HL-60/S4 treated with phorbol 12-myristate 13-acetate at 8.2 ng/mL for 4 days and 3 days (cell line): Measurements from ENCODE around the gene USH2A.

ENCODE experiments used
- in situ Hi-C: fragments of 300-500 bp; cut with MboI; formaldehyde crosslinking; loops from 2 replicates; pipeline ENCODE4 v1.15.0; 2022; ENCODE audit warnings: low sequenced_read_pairs

Gene USH2A

DNA sequence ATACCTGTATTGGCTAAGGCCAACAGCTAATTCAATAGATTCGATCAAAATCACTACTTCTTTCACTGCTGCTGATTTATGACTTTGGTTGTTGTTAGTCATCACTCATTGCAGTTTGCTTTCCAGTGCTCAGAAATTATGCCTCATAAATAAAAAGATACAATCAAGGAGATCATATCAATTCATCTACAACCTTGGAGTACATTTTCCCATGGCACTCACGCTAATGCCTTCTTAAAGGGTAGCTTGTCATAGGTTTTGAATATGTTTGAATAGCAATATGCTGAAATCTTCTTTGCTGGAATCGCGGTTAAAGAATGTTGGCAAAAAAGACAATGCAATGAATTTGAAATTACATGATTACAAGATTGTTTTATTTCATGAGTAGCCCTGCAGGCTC is 766.2 kb downstream of the USH2A start:
- in situ Hi-C loops = no loop called here

DNA sequence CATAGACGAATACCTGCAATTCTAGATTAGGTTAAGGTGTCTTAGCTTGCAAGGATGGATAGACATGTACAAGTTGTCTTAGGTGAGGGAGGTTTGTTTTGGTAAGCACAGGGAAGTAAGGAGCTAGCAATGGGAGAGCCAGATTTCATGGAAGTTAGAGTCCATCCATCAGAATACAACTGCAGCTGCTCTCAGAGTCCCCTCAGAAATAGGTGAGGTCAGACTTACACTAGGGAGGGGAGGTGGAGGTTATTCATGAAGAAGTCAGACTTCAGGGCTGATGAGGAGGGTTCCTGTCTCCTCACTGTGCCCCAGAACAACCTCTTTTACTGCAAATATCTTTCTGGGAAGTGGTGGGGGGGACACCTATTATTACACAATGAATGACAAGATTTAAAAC is 770.9 kb downstream of the USH2A start:
- in situ Hi-C loops = no loop called here

DNA sequence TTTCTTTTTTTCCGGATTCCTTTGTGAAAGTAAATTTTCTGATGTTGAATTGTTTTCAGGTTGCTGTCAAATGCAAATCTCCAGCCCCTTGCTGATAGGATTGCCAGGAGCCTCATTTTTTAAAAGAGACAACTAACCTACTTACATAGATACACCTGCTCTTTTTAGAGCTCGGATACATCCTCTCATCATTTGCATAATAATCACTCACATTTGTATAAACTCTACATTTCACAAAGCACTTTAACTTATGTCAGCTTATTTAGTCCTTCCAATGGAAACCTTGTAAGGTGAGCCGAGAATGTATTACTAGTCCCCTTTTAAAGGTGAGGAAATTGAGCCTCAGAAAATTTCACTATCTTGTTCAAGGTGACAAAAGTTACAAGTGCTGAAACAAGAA is 771.4 kb downstream of the USH2A start:
- in situ Hi-C loops = no loop called here

DNA sequence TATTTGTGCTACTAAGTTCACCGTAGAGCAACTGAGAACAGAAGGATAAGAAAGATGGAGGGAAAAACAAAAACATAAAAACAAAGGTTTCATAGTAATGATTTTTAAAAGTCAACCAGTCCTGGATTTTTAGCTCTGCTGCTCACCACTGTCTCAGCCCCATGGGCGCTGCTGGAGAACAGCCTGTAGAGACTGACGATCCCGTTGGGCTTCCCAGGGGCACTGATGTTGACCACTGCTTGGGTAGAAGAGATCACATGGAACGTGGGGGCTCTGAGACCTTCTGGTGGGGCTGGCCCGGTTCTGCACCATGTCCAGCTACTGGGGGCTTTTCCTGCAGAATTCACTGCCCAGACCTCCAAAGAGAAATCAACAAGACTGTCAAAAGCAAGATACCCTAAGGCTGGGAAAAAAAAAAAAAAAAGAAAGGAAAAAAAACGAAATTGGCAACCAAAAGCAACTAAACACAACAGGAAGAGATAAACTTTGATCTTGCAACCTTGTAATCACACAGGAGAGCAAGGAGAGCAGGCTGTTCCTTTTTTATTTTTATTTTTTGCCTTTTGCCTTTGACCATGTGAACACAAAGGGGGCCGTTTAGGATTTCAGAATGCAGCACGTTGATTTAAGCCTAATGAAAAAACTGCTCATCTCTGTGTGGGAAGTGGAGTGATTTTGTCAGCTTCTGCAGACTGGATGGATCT is 772.6 kb downstream of the USH2A start:
- in situ Hi-C loops = no loop called here

DNA sequence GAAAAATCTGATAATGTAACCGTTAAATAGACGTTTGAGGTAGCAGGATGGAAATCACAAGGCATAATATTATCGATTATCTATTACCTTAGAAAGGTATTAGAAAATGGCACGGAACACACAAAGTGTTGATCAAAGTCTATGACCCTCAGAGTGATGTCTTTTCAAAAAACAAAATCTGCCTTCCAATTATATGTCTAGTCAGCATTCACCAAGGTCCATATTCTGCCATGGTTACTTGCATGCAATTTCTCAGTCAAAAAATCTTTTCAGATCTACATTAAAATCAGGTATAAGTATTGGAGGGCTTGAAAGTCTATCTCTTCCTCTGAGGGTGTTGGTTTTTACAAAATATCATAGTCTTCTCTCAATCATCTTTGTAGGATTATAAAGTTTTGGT is 774.3 kb downstream of the USH2A start:
- in situ Hi-C loops = no loop called here

DNA sequence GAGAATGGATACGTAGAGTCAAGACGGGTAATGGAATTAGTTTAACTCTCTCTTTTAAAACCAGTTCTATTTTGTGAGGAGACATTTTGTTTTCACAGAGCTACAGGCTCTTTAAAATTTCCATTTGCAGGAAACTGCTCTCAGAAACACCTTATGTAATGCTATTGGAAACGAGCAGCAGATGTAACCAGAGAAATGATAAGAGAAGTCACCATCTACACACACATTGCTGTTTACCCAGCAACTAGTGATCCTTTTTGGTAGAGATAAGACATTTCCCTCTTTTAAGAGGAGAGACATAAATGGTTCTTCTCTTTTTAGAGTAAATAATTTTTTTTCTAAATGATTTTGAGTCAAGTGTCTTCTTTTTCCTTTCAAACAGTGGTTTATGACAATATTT is 775.5 kb downstream of the USH2A start:
- in situ Hi-C loops = no loop called here

DNA sequence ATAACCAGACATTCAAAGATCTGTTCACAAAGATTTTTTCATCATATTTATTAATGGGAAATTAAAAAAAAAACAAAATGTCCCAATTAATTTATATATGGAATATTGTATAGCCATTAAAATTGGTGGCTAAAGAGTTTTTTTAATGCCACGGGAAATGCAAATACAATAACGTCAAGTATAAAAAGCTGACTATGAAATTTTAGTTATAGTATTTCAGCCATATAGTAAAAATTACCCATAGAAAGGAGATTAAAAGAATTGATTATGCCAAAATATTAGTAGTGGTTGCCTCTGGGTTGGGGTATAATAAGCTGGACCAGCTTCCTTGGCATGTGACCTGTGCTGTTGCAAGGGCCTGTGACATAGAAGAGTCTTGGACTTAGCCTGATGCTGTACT is 777.4 kb downstream of the USH2A start:
- in situ Hi-C loops = no loop called here

DNA sequence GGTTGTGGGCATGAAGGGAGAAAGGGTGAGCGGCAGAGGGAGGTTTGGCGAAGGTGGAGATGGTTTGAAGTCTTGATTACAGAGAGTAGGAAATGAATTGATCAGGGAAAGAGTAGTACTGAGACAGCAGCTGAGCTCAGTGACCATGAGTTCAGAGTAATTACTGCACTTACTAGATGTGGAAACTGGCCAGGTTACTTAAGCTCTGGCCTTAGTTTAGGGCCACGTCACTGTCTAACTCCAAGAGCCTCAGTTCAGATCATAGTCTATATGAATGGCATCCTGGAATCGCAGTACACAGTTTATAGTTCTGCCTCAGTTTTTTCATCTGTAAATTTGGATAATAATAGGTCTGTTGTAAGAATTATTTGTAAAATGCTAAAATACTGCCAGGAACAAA is 778.1 kb downstream of the USH2A start:
- in situ Hi-C loops = no loop called here

DNA sequence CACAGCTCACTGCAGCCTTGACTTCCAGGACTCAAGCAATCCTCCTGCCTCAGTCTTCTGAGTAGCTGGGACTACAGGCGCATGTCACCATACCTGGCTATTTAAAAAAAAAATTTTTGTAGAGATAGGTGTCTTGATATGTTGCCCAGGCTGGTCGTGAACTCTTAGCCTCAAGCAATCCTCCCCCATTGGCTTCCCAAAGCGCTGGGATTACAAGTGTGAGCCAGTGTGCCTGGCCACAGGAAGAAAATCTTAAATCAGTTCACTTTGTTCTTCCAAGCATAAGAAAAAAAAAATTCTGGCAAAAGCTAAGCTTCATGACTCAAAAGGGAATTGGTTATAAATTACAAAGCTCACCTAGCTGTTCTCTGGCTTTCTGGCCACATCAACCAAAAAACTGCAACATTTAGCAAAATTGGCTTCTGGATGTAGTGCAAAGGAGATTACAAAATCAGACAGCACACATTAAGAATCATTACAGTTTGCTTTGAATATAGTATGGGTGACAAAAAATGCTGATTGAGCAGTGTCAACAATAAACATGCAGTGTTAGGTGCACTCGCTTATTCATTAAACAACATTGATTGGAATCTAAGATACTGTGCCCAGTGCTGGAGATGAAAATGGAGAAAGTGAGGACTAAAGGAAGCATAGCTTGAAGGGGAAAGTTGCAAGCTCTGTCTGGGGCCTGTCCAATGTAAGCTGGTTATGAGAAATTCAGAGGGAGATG is 779.5 kb downstream of the USH2A start:
- in situ Hi-C loops = no loop called here

DNA sequence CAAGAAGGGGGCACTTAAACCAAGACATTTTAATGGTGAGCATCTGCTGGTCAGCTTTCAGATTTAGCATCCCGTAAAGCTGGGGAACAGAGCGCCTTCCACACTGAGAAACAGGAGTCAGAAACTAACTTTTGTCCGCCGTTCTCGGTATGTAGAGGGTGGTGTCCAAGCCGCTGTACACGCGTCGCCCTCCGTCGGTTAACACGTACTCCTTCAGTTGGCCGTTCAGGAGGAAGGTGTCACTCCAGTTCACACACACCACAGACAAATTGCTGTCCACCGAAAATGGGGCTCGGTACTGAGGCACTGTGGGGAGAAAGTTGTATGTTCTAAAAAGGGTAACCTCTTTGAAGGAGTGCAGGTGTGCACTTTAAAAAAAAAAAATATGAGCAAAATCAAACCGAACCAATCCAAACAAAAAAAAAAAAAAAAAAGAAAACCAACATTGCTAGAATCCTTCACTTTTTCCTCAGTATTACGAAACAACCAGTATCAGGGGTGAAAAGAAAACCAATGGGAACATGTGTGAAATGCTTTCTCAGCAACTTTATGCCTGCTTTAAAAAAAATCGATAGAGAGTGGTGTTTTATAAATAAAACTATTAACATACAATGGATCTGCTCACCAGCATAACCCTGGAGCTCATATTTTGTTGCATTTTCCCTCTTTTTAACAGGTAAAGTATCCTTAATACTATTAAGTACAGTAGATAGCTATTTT is 782.7 kb downstream of the USH2A start:
- in situ Hi-C loops = no loop called here

DNA sequence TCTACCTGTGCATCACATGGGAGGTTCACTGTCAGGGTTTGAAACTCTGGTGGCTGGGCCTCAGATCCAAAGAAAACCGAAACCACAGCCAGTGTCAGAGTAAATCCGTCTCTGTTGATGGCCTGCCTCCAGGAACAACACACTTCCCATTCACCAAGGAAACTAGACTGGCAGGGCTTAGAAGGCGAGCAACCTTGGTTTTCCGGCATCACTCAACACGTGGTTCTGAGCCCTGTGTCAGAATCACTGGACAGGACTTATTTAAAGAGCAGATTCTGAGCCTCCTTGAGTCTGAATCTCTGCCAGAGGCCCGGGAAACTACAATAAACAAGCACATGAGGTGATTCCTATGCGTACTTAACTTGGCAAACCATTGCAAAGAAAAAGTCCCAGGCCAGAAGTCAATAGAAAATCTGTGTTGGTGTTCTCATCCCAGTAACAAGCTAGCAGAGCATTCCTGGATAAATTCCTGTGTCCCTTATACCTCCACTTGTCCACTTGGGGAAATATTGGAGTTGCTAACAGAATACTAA is 786.1 kb downstream of the USH2A start:
- in situ Hi-C loops = no loop called here

DNA sequence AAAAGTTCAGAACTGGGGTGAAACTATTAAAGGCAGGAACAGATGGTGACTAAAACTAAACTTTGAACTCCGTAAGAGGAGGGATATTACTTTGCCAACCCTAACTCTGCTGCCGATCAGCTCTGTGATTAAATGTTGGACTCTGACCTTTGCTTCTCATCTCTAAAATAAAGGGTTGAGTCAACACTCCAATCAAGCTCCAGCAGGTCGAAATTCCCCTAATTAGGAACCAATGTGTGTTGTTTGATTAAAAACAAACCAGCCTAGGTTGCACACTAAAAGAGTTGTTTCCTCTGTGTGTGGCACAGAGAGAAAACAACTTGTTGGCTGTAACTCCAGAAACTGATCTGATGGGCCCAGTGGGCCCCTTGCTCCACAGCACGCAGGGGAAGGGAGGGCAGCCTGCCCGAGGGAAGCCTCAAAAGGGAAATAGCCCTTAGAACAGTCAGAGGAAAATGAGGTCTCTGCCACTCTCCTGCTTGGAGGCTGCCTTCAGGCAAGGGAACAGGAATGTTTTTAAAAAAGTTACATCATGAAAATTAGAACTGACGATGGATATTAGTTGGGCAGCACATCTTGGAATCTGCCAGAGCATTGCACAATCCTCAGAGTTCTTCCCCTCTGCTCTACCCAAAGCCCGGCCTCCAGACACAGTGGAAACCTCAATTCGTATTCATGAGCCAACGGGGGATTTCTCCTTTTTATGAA is 786.8 kb downstream of the USH2A start:
- in situ Hi-C loops = no loop called here

DNA sequence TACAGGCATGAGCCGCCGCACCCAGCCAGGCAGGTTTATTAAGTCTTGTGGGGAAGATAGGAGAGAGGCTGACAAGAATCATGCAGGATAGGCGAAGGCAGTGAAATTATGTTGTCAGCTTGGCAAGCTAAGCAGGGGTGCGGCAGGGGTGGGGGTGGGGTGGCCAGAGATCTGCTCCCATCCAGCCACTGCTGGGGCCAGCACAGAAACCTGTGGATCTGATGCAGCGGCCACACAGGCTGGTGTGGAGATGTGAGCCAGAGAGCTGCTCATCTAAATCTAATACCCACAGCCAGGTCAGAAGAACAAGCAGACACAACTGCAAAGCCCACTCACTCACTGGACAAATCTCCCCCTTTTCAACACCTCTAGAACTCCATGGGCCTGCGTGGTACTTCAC is 787.4 kb downstream of the USH2A start:
- in situ Hi-C loops = no loop called here

DNA sequence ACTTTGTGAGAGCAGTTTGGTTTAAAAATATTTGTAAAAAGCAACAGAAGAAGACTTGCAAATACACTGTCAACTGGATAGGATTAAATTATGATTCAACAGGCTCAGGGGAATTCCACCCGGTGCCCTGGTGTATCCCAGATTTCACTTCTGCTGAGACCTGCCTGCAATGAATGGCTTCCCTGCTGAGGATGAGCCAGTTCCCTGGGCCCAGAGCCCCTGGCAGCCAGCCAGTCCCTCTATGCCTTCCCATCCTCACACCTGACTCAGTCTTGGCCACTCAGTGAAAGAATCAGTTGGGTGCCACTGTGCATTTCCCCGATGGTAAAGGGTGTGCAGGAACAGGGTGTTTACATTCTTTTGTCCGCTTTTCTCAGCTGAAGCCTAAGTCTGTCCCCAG is 791.8 kb downstream of the USH2A start:
- in situ Hi-C loops = no loop called here

DNA sequence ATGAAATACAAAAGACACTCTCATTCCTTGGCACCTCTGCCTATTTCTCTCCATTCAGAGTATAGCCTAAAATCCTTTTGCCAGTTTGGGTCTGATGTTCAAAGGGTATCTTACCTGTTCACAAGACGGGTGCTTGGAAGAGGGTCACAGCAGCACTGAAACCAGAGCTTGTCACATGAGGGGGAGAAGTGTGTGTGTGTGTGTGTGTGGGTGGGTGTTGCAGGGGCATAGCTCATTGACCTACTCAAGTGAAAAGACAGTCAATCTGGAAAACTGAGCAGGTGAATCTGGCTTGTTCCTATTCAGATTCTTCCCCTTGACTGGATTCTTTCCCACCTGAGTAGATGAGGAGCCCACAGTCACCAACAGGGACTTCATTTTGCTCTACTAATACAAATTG is 792.2 kb downstream of the USH2A start:
- in situ Hi-C loops = no loop called here

DNA sequence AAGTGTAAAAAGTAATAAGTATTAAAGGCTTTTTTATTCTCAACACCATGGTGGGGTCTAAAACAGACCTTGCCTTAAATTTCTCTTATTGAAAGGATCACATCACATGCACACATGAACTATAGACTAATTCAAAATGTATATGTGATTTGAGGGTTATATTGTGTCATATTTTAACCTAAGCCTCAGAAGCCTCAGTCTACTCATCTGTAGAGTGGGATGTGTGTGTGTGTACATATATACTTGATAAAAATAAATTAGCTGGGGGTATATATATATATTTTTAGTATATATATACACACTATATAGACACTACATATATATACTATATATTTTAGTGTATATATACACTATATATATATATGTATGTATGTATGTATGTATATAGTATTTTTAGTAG is 797.3 kb downstream of the USH2A start:
- in situ Hi-C loops = no loop called here

DNA sequence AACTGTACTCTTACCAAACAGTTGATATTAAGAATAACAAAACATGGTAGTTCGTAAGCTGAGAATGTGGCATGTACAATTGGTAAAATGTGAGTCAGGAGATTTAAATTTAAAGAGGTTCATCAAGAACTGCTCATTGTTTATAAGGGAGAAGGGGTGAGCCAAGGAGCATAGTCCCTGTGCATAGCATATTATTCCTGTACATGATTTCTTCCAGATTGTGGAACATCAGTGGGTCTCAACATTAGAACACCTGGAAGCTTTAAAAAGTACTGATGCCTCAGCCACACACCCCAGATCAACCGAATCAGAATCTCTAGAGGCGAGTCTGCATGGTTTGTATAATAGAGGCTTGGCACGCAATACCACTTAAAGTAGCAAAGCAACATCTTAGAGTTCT is 800.1 kb downstream of the USH2A start:
- in situ Hi-C loops = no loop called here

DNA sequence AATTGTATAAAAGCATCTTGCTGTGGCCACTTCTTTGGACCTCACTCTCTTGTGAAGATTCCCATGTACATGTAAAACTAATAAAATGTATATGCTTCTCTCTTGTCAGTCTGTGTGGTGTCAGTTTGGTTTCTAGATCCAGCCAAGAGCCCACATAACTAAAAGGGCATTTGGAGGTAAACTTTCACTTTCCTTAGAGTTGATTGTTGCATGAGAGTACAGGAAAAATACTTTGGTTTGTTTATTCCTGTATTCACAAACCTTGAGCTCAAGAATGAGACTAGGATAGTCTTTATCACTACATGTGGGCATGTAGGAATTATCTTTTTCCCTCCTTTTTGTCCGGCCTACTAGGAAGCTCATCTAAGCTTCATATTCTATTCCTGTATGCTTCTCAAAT is 805.3 kb downstream of the USH2A start:
- in situ Hi-C loops = no loop called here

DNA sequence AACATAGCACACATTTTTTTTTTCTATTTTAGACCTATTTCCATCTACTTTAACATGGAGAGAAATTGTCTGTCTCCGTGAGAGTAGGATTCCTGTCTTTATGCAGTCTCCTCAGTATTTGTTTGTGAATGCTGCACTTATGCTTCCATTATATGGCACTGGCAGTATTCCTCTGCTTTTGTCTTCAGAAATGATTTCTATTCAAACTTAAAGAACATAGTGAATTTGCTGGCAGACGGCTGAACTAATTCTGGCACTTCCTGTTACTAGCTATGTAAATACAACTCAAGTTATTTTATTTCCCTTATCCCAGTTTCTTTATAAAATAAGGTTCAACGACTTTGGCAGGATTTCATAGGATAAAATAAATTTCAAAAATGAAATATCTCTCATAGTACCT is 810.9 kb downstream of the USH2A start:
- in situ Hi-C loops = no loop called here

DNA sequence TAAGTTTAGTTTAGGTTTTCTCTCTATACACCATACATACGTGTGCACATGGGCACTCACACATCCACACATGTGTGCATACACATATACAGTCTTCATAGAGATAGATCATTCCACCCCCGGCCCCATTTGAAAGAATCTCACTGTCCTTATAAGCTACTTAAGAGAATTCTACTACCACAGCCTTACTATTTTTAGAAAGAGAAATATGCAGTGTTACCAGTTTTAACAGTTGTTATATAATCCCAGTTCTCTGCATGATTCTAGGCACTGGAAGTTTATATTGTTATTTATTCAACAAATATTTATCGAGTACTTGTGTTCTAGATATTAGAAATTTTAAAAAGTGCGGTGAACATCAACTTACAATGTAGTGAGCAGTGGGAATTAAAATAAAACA is 814.6 kb downstream of the USH2A start:
- in situ Hi-C loops = no loop called here

DNA sequence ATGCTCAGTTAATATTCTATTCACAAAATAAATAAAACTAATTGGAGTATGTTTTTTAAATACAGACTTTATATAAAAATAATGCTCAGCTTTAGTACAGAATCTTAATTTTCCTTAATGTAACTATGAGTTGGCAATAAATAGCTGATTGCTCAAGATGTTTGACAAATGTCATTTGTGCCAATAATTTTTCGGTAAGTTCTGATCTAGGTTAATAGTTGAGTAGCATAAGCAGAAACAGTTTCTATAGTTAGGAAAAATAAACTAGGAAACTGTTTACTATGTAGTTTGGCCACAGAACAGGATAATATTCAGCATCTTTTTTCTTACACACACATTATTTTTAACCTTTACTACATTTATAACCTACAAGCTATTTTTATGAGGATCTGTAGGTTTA is 815.8 kb downstream of the USH2A start:
- in situ Hi-C loops = no loop called here
